RPMI7951 (cell line): Measurements from ENCODE around the gene ADAM30. TPM values are rescaled to one million over a fixed set of nuclear protein-coding genes. Genes with fewer than 3 reads are reported as not detected.

Experiments
- DNase-seq: peaks from one replicate; pipeline ENCODE4 v3.0.0-alpha.2; 2012; ENCODE audit warnings: low read depth
- total RNA-seq: library from RNA; depleted of rRNA; stranded (reverse); fragments of >200 nt; shearing (Covaris generic); gene quantifications from 2 replicates; pipeline ENCODE4 v1.2.3, GENCODE V29; 2014; rRNA removed

The ADAM30 gene
- not detected in 2 replicates for total RNA-seq

GRCh38 chr1:119896303-119896702 lies at the start of gene ADAM30:
TSS of gene ADAM30 (minus strand) at chr1:119896515. CDS start at chr1:119896336, 179 bp downstream.
- DNase-seq, result no peak

GRCh38 chr1:119943216-119943615 lies 46.9 kb upstream of the ADAM30 start:
- no peak for DNase-seq

DNA sequence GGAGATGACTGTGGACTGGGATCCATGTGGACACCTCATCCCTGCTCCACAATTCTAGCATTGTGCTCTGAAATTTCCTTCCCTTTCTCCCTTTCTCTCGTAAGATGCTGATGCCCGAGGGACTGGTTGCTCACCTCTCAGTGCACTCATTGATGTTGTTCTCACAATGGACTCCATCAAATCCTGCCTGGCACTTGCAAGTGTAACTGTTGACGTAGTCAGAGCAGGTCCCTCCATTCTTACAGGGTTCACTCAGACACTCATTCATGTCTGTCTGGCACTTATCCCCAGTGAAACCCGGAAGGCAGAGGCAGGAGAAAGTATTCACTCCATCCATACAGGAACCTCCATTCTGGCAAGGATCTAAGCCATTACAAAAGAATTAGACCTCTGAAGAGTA lies 45.1 kb upstream of the ADAM30 start:
- DNase-seq, result no peak

GRCh38 chr1:119940697-119941096 lies 44.4 kb upstream of the ADAM30 start:
- DNase-seq, result no peak

DNA sequence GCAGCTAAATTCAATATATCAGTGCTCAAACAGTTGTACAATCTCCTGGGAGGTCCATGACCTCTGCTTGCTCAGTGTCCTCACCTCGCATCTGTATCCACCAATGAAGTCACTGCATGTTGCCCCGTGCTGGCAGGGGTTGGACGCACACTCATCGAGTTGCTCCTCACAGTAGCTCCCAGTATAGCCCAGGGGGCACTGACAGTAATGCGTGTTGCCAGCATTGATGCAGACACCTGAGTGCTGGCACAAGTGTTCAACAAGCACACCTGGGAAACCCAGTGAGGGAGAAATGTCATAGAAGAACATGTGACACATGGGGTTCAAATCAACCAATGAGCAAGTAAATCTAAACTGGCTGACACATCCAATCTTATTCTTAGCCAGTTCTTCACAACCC lies 40.9 kb upstream of the ADAM30 start:
- DNase-seq, result no peak

GRCh38 chr1:119935915-119936314 lies 39.6 kb upstream of the ADAM30 start:
- DNase-seq, result no peak

DNA sequence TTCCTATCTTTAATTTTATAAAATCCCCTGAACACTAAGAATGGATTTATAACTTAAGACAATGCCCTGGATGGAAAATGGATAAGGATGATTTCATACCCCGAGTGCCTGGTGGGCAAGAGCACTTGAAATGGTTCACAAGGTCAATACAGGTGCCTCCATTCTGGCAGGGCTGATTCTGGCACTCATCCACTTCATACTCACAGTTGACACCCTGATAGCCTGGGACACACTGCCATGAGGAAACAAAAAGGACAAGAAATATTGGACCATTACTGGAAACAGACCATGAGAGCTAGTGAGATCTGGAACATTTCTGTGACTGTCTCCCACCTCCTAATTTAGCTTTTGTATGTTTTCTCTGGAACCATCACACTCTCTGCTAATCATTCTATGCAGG lies 39.1 kb upstream of the ADAM30 start:
- no peak for DNase-seq

DNA sequence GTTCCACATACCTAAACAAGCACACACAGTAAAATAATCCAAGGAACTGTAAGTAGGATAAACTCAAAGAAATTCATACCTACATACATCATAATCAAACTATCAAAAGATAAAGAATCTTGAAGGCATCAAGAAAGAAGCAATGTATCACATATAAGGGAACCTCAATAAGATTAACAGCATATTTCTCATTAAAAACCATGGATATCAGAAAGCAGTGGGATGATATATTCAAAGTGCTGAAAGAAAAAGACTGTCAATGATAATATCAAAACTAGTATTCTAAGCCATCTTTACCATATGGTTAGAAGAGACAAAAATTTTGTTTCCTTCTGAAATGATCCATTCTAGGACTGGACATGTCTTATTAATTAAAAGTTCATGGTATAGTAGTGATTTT lies 37.1 kb upstream of the ADAM30 start:
- DNase-seq, result no peak

DNA sequence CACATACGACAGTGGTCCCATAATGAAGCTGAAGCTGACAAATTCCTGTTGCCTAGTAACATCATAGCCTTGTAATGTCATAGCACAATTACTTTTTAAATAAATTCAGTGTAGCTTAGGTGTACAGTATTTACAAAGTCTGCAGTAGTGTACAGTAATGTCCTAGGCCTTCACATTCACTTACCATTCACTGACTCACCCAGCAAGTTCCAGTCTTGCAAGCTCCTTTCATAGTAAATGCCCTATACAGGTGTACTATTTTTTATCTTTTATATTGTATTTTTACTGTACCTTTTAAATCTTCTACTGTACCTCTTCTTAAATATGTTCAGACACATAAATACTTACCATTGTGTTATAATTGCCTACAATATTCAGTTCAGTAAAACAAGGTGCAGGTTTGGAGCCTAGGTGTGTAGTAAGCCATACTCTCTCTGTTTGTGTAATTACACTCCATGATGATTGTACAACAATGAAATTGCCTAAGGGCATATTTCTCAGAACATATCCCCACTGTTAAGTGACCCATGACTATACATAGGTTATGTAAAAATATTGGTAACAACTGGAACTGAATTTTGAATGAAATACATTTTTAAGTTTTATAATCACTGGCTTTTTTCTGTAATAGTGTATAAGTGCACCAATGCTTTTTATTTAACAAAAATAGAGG lies 33.5 kb upstream of the ADAM30 start:
- DNase-seq, result no peak

DNA sequence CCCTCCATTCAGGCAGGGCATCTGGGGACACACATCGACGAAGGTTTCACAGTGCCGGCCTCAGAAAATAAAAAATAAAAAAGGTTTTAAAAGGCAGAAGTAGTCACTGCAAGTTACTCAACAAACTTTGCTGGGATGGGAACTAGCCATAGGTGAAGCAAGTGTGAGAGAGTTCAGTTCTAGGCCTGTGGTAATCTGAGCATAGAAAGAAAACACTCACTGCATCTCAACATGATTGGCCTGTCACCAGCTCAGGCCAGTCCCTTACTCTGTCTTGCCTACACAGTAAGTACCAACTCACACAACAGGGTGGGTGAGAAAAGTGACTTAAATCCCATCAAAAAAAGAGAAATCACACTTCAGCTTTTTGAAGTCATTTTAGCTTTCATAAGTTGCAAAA lies 30.2 kb upstream of the ADAM30 start:
- no peak for DNase-seq

DNA sequence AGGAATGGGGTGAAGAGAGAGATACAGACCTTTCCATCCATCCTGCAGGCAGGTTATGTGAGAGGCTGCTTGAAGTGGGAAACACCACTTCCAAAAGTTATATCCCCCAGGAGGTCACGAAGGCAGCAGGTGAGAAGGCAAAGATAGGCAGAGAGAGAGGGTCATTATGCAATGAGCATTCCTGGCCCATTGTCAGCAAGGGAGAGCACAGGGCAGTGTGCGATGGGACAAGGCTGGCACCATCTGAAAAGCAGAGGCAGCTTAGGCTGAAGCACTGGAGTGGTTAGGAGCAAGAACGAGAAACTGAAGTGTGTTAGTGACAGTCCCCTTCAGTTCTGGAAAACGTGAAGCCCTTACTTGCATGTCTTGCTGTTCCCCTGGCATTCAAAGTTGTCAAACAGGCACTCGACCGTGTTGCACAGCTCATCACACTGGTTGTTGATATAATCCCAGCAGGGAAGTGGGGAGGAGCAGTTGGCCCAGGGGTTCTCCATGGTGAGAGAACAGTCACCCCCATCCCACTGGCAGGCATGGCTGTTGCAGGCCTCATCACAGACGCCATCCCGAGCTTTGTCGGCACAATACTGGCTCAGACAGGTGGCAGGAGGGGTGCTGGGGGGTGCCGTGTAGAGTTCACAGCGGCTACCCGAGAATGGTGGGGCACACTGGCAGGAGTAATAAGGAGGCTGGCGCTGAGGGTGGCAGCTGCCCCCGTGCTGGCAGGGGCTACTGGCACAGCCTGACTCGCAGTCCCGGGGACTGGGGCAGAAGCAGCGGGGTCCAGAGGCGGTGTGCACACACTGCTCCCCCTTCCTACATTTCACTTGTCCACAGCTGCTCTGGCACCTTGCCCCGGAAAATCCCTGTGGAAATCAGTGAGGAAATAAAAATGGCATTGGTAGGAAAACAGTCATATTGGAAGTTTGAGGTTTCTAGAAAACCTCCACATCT lies 28.9 kb upstream of the ADAM30 start:
- no peak for DNase-seq

- no peak for DNase-seq
Measured at GRCh38 chr1:119920104-119920968, 24.0 kb upstream of the ADAM30 start.

DNA sequence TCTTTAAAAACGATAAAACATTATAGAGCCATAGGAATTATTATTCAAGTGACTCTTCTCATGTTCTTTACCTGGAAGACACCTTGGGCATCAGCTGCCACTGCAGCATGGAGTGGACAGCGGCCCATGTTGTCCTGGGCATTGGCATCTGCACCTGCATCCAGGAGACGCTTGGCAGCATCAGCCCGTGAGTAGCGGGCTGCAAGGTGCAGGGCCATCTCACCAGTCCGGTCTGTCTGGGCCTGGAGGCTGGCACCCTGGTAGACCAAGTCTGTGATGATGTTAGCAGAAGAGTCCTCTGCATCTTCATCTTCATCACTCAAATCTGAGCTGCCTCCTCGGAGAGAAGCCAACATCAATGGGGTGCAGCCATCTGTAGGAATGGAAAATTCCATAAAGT lies 22.9 kb upstream of the ADAM30 start:
- DNase-seq, result no peak

DNA sequence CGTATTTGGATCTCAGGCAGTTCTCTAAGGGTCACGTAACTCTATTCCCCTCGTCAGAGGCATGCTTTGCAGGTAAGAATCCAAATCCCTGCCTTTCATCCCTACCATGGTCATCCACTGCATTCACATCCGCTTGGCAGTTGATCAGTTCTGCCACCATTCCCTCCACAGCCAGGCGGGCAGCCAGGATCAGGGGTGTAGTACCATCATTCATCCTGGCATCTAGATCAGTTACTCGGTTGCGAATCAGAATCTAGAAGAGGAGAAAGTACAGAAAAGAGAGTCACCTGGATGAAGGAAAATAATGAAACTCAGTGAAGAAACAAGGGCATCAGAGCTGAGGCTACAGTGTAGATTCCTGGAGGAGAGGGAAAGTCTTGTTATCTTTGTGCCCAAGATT lies 22.0 kb upstream of the ADAM30 start:
- no peak for DNase-seq

DNA sequence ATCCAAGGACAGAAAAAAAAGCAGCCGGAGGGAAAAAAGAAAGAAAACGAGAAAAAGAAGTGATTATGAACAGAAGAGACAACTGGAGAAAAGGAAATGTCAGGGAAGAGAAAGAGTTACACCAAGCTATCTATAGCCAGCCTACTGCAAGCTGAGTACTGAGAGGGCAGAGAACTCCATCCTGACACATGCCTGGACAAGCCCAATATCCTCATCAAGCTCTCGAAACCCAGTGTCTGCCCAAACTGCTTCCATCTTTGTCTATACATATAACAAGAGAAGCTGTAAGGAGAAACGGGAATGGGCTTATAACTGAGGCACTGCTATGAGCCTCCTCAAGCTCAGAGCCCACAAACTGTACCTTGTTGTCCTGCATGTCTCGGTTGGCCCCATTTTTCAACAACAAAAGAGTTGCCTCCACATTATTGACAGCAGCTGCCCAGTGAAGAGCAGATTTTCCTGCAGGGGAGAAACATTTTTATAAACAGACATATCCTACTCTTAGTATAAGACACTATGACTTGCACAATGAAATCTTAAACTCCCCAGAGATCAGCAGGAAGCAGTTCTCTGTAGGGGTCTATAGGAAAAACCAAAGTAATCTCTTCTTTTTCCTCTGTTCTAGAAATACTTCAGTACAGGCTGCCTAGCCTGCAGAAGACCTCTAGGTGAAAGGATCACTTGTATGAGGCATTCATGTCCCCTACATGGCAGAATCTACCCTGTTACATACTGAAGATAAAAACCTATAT lies 21.2 kb upstream of the ADAM30 start:
- no peak for DNase-seq

DNA sequence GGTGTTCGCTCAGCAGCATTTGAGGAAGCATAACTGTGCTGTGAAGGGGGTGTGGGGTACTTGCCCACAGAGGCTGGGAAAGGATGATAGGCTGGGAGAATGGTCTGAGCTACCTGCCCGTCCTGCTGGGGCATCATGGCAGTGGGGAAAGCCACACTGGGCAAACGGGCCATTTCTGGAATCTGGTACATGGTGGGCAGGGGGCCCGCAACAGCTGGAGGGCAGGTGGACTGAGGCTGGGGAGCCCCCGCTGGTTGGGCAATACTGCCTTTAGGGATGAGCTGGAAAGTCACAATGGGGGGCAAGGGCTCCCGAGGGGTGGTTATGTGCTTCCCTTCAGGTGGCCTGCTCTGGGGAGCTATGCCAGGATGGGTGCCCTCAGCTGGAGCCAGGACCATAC lies 19.2 kb upstream of the ADAM30 start:
- no peak for DNase-seq

GRCh38 chr1:119914071-119914470 lies 17.8 kb upstream of the ADAM30 start:
- no peak for DNase-seq

GRCh38 chr1:119912963-119913362 lies 16.6 kb upstream of the ADAM30 start:
- DNase-seq, result no peak

DNA sequence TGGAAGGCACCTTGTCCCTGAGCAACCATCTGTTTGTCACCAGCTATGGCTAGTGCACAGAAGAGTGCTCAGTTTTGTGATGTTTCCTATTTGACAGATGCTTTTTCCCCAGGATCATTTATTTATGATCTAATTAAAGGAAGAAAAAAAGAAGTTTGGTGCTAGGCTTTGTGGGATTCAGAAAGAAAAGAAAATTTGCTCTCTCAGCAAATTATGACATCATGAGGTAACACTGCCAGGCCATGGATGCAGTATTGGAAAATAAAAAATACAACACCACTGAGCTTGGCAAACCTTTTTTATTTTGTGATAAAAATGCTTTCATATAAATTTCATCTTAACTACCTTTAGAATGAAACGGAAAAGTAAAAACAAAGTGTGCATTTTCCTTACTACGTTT lies 15.5 kb upstream of the ADAM30 start:
- no peak for DNase-seq

- DNase-seq, result no peak
Measured at GRCh38 chr1:119910618-119911017, 14.3 kb upstream of the ADAM30 start.

GRCh38 chr1:119909890-119910596 lies 13.7 kb upstream of the ADAM30 start:
- DNase-seq, result no peak
